ENCODE results near the gene LTBP4. TPM values are rescaled to one million over a fixed set of nuclear protein-coding genes. Genes with fewer than 3 reads are reported as not detected.

Gene LTBP4
- total RNA-seq, 4 donors from 2014 or later = 43.5 to 249 (median 65.5) TPM

GRCh38 chr19:40607311-40608239 lies 6.4 kb downstream of the LTBP4 start:
- Histone ChIP-seq H3K4me1 (peaks cover 63 to 99% (median 66%) of the 10 kb centered on the region in 3 donors), H3K4me3 (peak overlapping the region in 2 of 4 donors; percentile 7 to 28), H3K36me3 (no peaks in the 10 kb centered on the region), H3K27me3 (no peaks in the 10 kb centered on the region), H3K9me3 (no peaks in the 10 kb centered on the region), H3K27ac (peak overlapping the region; percentile 95 to 97 (median 96))
- 44 to 58% methylated on average over 21 to 24 of the region's 31 CpGs for WGBS, 2 donors
- intact Hi-C loops (cut with DNase I) = loop anchor here (5.0 to 10.0 kb wide), 2 partner anchors 110 to 183 kb away; partner anchors contain the start of genes COQ8B, ITPKC and SERTAD1
- DNase-seq = no peak
- TF ChIP-seq CTCF (IDR thresholded peaks at IDR 0.05) (no peak), POLR2A (IDR thresholded peaks at IDR 0.05) (no peak)

- DNase-seq = no peak
- H3K36me3 ChIP-seq = no peaks in the 10 kb centered on the region
- 87 to 95% methylated on average over 3 to 4 of the region's 14 CpGs for WGBS, 2 donors
- intact Hi-C loops (cut with DNase I) = loop anchor here (5.0 to 10.0 kb wide), 2 partner anchors 109 to 183 kb away; partner anchors contain the start of genes COQ8B, ITPKC and SERTAD1
- H3K9me3 ChIP-seq = no peaks in the 10 kb centered on the region
- no peak for TF ChIP-seq CTCF (IDR thresholded peaks at IDR 0.05)
- TF ChIP-seq POLR2A (IDR thresholded peaks at IDR 0.05) = no peak
- H3K4me3 ChIP-seq = no peak overlapping the region
- H3K27me3 ChIP-seq = no peaks in the 10 kb centered on the region
- H3K4me1 ChIP-seq = peaks cover 58 to 98% (median 64%) of the 10 kb centered on the region in 3 donors
- H3K27ac ChIP-seq = peak overlapping the region; percentile 95 to 97 (median 96)
Measured at GRCh38 chr19:40608240-40608621, 7.1 kb downstream of the LTBP4 start.

- H3K4me1 ChIP-seq = peaks cover 62 to 98% (median 63%) of the 10 kb centered on the region in 3 donors
- intact Hi-C loops (cut with DNase I) = loop anchor here (5.0 to 10.0 kb wide), 2 partner anchors 108 to 184 kb away; partner anchors contain the start of genes COQ8B, ITPKC and SERTAD1
- no peaks in the 10 kb centered on the region for H3K27me3 ChIP-seq
- H3K9me3 ChIP-seq = no peaks in the 10 kb centered on the region
- no peaks in the 10 kb centered on the region for H3K36me3 ChIP-seq
- no peak for DNase-seq
- no peak for TF ChIP-seq CTCF (IDR thresholded peaks at IDR 0.05)
- TF ChIP-seq POLR2A (IDR thresholded peaks at IDR 0.05) = no peak
- 64 to 74% methylated on average over 4 of the region's 4 CpGs for WGBS, 2 donors
- peak overlapping the region; percentile 94 to 97 (median 95) for H3K27ac ChIP-seq
- peak overlapping the region in 3 of 4 donors; percentile 57 to 74 (median 59) for H3K4me3 ChIP-seq
Measured at GRCh38 chr19:40608957-40609356, 7.8 kb downstream of the LTBP4 start.

- peak; percentile 76 for DNase-seq
- Histone ChIP-seq H3K4me3 (peak overlapping the region; percentile 43 to 74 (median 58)), H3K36me3 (no peaks in the 10 kb centered on the region), H3K9me3 (no peaks in the 10 kb centered on the region), H3K27ac (peak overlapping the region; percentile 94 to 97 (median 95)), H3K27me3 (no peaks in the 10 kb centered on the region), H3K4me1 (peaks cover 55 to 98% (median 56%) of the 10 kb centered on the region in 3 donors)
- 4 to 11% methylated on average over 10 to 29 of the region's 50 CpGs for whole genome bisulfite sequencing, 2 donors
- peak in 3 of 4 donors; percentile 60 to 79 (median 74) for TF ChIP-seq POLR2A (IDR thresholded peaks at IDR 0.05)
- TF ChIP-seq CTCF (IDR thresholded peaks at IDR 0.05) = peak in 1 of 6 experiments; percentile 4
- intact Hi-C loops (cut with DNase I) = loop anchor here (5.0 to 10.0 kb wide), 2 partner anchors 108 to 185 kb away; partner anchors contain the start of genes COQ8B, ITPKC and SERTAD1
Measured at GRCh38 chr19:40609561-40610395, 8.6 kb downstream of the LTBP4 start.
